Activated T-cell treated with anti-CD3 and anti-CD28 coated beads, Interleukin-2, amount 50 U/mL, for 4 hours (primary cell): ENCODE measurements around the gene NUDT4. TPM values are rescaled to one million over a fixed set of nuclear protein-coding genes. Genes with fewer than 3 reads are reported as not detected.
A peak's percentile ranks its signal among the peaks of the same experiment; 100 is the strongest.

Experiments
- ATAC-seq, 2 donors: fragments of 200-7000 bp; cut with Tn5 transposase; one replicate each; pipeline ENCODE4 v1.10.0; 2021
- DNase-seq: peaks from one replicate; pipeline ENCODE4 v3.0.0-alpha.2; 2020
- H3K27me3 Mint-ChIP-seq: one replicate; pipeline ENCODE4 v1.8.0; 2021; ENCODE audit warnings: low read depth, mixed read lengths
- H3K36me3 Mint-ChIP-seq: one replicate; pipeline ENCODE4 v1.8.0; 2022; ENCODE audit warnings: mixed read lengths; ENCODE audit not compliant: insufficient read depth
- H3K4me1 Mint-ChIP-seq: one replicate; pipeline ENCODE4 v1.8.0; 2021; ENCODE audit warnings: low read depth, mixed read lengths
- H3K4me3 Mint-ChIP-seq: one replicate; pipeline ENCODE4 v1.8.0; 2021; ENCODE audit warnings: mild to moderate bottlenecking, moderate library complexity, mixed read lengths
- H3K9me3 Mint-ChIP-seq: one replicate; pipeline ENCODE4 v1.8.0; 2021; ENCODE audit warnings: mixed read lengths
- total RNA-seq, 3 donors: library from RNA; stranded (reverse); gene quantifications; one replicate each; pipeline ENCODE4 v1.2.1, GENCODE V29; 2021

Gene NUDT4
- total RNA-seq, 3 donors from 2014 or later, result 89.7 to 108 (median 93.1) TPM

- H3K27me3 Mint-ChIP-seq, result no peaks in the 10 kb centered on the region
- no peak overlapping the region for H3K4me3 Mint-ChIP-seq
- H3K36me3 Mint-ChIP-seq, result no peaks in the 10 kb centered on the region
- H3K9me3 Mint-ChIP-seq, result no peaks in the 10 kb centered on the region
- DNase-seq (no peak), ATAC-seq (no peak)
- peaks cover 3% of the 10 kb centered on the region for H3K4me1 Mint-ChIP-seq
Observed at GRCh38 chr12:93358058-93358457, 19.7 kb upstream of the NUDT4 start.

GRCh38 chr12:93358821-93359220, 18.9 kb upstream of the NUDT4 start:
- Mint-ChIP-seq H3K4me1 (peaks cover 8% of the 10 kb centered on the region), H3K36me3 (no peaks in the 10 kb centered on the region), H3K27me3 (no peaks in the 10 kb centered on the region), H3K4me3 (no peak overlapping the region), H3K9me3 (no peaks in the 10 kb centered on the region)
- ATAC-seq (no peak), DNase-seq (no peak)

GRCh38 chr12:93360688-93361087, 17.0 kb upstream of the NUDT4 start:
- H3K36me3 Mint-ChIP-seq, result no peaks in the 10 kb centered on the region
- ATAC-seq (no peak), DNase-seq (no peak)
- no peaks in the 10 kb centered on the region for H3K27me3 Mint-ChIP-seq
- H3K4me3 Mint-ChIP-seq, result no peak overlapping the region
- H3K9me3 Mint-ChIP-seq, result no peaks in the 10 kb centered on the region
- peaks cover 10% of the 10 kb centered on the region for H3K4me1 Mint-ChIP-seq

GRCh38 chr12:93361151-93361919, 16.4 kb upstream of the NUDT4 start:
- no peak for ATAC-seq
- Mint-ChIP-seq H3K27me3 (no peaks in the 10 kb centered on the region), H3K36me3 (no peaks in the 10 kb centered on the region), H3K4me3 (no peak overlapping the region), H3K4me1 (peaks cover 10% of the 10 kb centered on the region), H3K9me3 (no peaks in the 10 kb centered on the region)
- DNase-seq, result no peak

GRCh38 chr12:93363841-93364297, 13.9 kb upstream of the NUDT4 start:
- H3K36me3 Mint-ChIP-seq, result no peaks in the 10 kb centered on the region
- no peaks in the 10 kb centered on the region for H3K27me3 Mint-ChIP-seq
- DNase-seq (no peak), ATAC-seq (peak; percentile 55 to 67)
- H3K4me3 Mint-ChIP-seq, result no peak overlapping the region
- no peaks in the 10 kb centered on the region for H3K9me3 Mint-ChIP-seq
- peaks cover 10% of the 10 kb centered on the region for H3K4me1 Mint-ChIP-seq

- no peak overlapping the region for H3K4me3 Mint-ChIP-seq
- no peak for DNase-seq
- no peaks in the 10 kb centered on the region for H3K9me3 Mint-ChIP-seq
- H3K4me1 Mint-ChIP-seq, result peaks cover 10% of the 10 kb centered on the region
- no peaks in the 10 kb centered on the region for H3K27me3 Mint-ChIP-seq
- no peaks in the 10 kb centered on the region for H3K36me3 Mint-ChIP-seq
- no peak for ATAC-seq
Observed at GRCh38 chr12:93365616-93366405, 11.9 kb upstream of the NUDT4 start.

GRCh38 chr12:93366422-93366821, 11.3 kb upstream of the NUDT4 start:
- H3K9me3 Mint-ChIP-seq, result no peaks in the 10 kb centered on the region
- no peak for ATAC-seq

GRCh38 chr12:93368766-93369165, 9.0 kb upstream of the NUDT4 start:
- H3K36me3 Mint-ChIP-seq, result no peaks in the 10 kb centered on the region
- ATAC-seq, result no peak

More at GRCh38 chr12:93366422-93366821, 11.3 kb upstream of the NUDT4 start:
- H3K4me3 Mint-ChIP-seq, result no peak overlapping the region
- H3K36me3 Mint-ChIP-seq, result no peaks in the 10 kb centered on the region
- no peak for DNase-seq
- H3K4me1 Mint-ChIP-seq, result peaks cover 10% of the 10 kb centered on the region
- H3K27me3 Mint-ChIP-seq, result no peaks in the 10 kb centered on the region

GRCh38 chr12:93369505-93369904, 8.2 kb upstream of the NUDT4 start:
- Mint-ChIP-seq H3K27me3 (peaks cover 2% of the 10 kb centered on the region), H3K4me1 (no peaks in the 10 kb centered on the region), H3K9me3 (no peaks in the 10 kb centered on the region), H3K4me3 (no peak overlapping the region), H3K36me3 (no peaks in the 10 kb centered on the region)
- DNase-seq, result no peak
- ATAC-seq, result no peak

More at GRCh38 chr12:93368766-93369165, 9.0 kb upstream of the NUDT4 start:
- H3K27me3 Mint-ChIP-seq, result peaks cover 2% of the 10 kb centered on the region
- no peak overlapping the region for H3K4me3 Mint-ChIP-seq
- H3K4me1 Mint-ChIP-seq, result peaks cover 3% of the 10 kb centered on the region
- no peak for DNase-seq
- H3K9me3 Mint-ChIP-seq, result no peaks in the 10 kb centered on the region

- H3K27me3 Mint-ChIP-seq, result peaks cover 2% of the 10 kb centered on the region
- no peak for ATAC-seq
- no peaks in the 10 kb centered on the region for H3K4me1 Mint-ChIP-seq
- no peaks in the 10 kb centered on the region for H3K36me3 Mint-ChIP-seq
- no peak overlapping the region for H3K4me3 Mint-ChIP-seq
- no peak for DNase-seq
- H3K9me3 Mint-ChIP-seq, result no peaks in the 10 kb centered on the region
Observed at GRCh38 chr12:93370947-93371346, 6.8 kb upstream of the NUDT4 start.

GRCh38 chr12:93373961-93374656, 3.6 kb upstream of the NUDT4 start:
- Mint-ChIP-seq H3K4me3 (no peak overlapping the region), H3K36me3 (no peaks in the 10 kb centered on the region), H3K27me3 (peaks cover 2% of the 10 kb centered on the region), H3K9me3 (no peaks in the 10 kb centered on the region), H3K4me1 (peaks cover 2% of the 10 kb centered on the region)
- ATAC-seq (no peak), DNase-seq (no peak)

- DNase-seq (no peak), ATAC-seq (no peak)
- Mint-ChIP-seq H3K9me3 (no peaks in the 10 kb centered on the region), H3K4me1 (peaks cover 17% of the 10 kb centered on the region), H3K4me3 (no peak overlapping the region), H3K27me3 (peaks cover 2% of the 10 kb centered on the region), H3K36me3 (no peaks in the 10 kb centered on the region)
Observed at GRCh38 chr12:93375906-93376305, 1.8 kb upstream of the NUDT4 start.

- Mint-ChIP-seq H3K4me3 (peak overlapping the region; percentile 84), H3K9me3 (no peaks in the 10 kb centered on the region), H3K27me3 (peaks cover 2% of the 10 kb centered on the region), H3K4me1 (peaks cover 24% of the 10 kb centered on the region), H3K36me3 (peaks cover 5% of the 10 kb centered on the region)
- ATAC-seq (no peak), DNase-seq (no peak)
Observed at GRCh38 chr12:93376436-93377251, 1.1 kb upstream of the NUDT4 start.
